T1000 (cell line): ENCODE data around the gene CACNA2D3.

Source experiments
- DNase-seq: peaks from one replicate; lab custom pipeline; 2025; ENCODE audit warnings: mixed read lengths; lab: John Stamatoyannopoulos, UW

Gene CACNA2D3

DNA sequence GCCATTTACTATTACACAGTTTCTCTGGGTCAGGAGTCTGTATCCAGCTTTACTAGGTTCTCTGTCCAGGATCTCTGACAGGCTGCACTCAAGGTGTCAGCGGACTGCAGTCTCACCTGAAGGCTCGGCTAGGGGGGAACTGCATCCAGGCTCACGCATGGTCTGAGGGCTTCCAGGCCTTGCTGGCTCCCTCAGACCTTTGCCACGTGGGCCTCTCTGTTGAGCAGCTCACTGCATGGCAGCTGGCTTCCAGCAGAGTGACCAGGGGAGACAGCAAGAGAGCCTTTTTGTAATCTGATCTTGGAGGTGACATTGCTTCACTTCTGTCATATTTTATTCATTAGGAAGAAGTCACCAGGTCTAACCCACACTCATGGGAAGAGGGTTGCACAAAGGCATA is 152.3 kb downstream of the CACNA2D3 start:
- DNase-seq: no peak

DNA sequence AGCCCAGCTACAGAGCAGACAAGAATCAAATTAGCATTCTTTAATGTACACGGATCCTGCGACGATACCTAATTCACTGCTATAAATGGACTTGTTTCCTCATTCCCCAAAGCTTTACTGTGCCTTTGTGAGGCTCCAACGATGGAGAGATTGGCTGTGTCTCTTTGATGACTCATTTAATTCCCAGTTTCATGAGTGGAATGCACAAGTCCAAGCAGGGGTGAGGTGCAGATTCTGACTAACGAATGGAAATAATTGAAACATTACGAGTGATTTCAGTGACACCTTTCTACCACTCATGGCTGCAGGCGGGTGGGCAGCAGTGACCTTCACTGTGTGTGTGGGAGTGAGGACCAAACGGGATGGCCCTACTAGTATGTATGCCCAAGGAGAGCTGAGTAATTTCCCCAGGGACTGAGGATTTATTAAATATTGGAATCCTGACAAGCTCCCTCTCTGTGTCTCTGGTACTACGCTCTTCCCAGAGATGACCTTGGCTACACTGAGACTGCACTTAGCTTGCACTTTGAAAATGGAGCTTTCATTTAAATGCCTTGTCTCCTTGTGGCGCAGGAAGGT is 156.7 kb downstream of the CACNA2D3 start:
- DNase-seq: no peak

DNA sequence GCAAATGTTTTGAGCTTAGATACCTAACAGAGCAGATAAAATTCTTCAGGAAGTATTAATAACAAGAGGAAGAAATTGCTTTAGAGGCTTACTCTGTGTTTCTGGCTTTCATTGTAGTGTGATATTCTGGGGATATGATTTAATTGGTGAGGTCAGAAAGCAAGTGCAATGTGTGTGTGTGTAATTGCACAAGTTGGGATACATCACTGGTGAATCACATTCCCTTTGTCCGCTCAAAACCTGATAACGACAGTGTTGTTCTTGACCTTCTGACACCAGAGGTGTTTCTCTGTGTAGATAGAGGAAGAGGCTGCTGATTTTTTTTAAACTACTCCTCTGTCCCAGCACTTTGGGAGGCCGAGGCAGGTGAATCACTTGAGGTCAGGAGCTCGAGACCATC is 161.1 kb downstream of the CACNA2D3 start:
- DNase-seq: no peak

DNA sequence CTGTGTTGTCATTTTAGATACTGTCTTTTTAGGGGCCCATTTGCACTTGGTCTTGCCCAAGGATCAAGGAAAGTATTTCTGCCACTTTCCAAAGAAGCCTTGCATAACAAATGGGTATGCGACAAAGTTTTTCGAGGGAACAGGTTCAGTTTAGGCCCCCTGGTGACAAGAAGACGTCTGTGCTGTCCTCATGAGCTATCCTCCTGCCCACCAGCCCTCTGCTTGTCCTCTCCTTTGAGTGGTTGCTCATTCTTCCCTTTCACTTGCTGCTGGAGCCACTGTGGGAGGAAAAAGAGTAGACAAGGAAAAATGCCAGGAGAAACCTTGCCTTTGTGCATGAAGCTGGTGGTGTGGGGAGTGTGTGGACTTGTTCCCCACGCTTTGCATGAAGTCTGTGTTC is 171.9 kb downstream of the CACNA2D3 start:
- no peak for DNase-seq

DNA sequence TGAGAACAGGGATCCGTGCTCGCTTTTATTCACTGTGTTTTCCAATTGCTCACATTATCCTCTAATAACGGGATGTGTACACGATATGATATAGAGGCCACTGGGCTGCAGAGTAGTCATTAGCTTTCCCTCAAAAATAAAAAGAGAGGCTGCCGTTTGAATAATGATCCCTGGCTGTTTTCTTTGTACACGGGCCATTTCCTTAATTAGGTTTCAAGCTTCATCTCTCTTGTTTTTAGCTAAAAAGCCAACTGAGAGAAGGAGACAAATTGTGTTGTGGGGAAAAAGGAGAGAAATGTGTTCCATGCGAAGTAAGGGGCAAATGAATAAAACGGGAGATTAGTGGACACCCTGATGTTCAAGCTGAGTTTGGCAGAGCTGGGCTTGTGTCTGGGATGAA is 174.2 kb downstream of the CACNA2D3 start:
- no peak for DNase-seq

DNA sequence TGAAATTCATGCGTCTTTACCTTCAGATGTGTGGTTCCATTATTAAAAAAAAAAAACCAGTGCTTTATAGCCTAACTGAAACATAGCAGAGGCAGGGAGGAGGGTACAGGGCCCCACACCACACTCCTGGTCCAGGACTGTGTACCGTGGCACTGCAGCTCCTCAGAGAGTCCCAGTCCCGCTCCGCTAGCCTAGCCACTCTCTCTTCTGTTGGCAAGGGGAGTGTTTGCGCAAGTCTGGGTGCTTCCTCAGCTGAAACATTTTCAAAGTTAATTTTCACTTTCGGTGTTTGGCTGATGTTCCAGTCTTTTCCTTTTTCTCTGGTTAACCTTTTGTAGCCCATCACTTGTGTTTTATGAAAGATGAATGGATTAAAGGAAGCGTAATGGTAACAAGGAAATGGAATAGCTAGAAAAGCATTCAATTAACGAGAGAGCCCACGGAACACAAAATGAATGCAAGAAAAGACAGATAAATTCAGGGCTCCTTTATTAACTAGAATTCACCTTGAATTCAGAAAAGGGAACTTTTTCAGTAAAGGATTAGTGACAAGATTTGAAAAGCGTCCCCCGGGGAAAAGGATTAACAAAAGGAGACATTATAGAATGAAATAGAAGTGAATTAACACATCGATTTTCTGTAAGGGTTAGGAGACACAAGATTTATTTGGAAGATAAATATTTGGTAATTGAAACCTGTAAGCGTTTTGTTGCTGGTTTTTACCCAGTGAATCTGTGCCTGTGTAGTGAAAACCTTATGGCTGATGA is 177.0 kb downstream of the CACNA2D3 start:
- no peak for DNase-seq

DNA sequence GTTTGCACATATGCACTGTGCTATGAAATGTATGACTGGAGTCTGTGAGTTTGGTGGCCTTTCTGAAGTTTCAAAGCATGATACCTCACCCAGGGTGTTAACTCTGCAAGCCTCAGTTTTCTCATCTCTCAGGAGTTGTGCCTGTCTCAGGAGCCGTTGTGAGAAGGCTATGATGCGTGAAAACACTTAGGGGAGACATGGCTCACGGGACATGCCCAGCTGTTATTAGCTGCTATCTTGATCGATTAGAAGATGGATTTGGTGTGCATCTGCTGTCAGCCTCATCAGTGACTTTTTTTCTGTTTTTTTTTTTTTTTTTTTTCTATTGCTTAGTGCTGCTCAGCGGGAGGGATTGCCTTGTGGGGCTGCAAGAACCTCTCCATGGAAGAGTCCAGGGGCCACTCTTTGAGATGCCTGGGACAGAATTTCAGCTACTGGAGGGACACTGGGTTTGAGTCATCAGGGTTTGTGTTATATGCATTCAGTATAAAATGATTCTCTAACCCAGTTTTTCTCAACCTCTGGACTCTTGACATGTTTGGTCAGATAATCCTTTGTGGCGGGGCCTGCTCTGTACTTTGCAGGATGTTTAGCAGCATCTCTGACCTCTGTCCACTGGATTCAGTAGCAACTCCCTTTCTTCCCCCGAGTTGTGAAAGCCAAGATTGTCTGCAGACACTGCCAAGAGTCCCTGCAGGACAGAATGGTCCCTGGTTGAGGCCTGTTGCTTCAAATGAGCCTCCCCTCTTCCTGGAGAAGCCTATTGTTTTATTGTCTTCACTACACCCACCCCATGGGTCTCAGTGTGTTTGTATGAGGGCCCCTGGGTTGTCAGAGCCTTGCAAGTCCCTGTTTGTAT is 181.4 kb downstream of the CACNA2D3 start:
- no peak for DNase-seq

DNA sequence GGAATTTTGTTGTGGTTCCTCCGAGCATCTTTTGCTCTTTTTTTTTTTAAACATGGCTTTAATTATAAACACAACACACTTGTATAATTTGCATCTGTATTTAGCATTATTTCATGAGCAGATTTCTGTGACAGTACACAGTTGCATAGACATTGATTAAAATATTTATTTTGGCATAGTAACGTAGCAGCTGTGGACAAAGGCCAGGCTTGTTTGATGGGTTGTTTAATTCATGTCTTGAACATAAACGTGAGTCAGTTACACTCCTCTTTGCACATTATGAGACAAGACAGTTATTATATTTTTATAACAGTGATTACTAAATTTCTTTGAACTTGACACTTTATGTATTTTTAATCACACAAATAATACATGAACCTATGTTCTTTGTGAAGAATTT is 182.5 kb downstream of the CACNA2D3 start:
- no peak for DNase-seq

DNA sequence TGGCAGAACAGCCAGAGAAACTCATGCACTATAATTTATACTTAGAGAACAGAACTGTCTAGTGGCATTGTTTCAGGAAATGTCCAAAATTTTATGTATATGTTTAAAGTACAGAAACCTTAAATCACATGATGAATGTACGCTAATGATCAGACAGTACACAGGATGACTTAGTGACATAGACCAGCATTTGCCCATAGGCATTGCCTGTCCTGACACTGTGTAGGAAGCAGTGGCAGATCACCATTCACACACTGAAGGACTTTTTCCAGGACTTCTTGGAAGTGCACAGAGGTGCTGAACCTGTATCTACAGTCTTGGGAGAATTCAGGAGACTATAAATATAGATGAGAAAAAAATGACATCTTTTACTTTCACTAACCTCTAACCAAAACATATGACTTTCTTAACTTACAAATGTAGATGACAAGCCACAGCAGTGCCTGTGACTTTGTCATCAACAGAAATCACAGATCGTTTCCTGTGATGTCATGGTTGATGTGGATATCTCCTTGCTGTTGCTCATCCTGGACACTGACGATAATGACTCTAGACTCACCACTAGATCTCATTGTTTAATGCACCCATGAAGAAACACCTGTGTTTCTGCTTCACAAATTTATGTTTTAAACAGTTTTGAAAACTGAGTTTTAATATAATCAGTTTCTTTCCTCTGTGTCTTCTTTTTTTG is 183.2 kb downstream of the CACNA2D3 start:
- DNase-seq: no peak

DNA sequence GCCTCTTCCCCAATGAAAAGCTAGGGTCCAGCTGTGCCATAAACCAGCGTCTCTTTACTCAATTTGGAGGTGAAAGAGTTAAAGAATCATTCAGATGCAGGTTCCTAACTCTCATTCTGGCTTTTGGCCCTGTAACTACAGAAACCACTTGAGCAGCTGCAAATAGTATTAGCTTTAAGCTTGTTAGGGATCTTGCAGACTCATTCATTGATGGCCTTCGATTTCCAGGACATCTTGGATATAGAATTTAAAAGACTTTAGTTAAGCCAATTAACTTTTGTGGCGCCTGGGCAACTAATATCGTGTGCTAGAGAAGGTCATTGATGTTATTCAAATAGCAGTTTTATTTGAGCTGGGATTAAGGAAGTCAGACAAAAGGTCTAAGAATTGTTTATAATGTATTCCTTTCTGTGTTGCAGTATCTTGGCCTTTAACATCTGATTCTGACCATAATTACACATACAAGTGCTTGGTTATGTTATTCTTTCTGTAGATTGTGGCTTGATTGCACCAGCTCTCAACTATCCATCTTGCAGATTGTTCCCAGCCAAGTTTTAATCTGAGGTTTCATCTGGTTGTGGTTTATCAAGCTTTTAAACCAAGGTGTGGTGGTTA is 185.3 kb downstream of the CACNA2D3 start:
- DNase-seq: no peak

DNA sequence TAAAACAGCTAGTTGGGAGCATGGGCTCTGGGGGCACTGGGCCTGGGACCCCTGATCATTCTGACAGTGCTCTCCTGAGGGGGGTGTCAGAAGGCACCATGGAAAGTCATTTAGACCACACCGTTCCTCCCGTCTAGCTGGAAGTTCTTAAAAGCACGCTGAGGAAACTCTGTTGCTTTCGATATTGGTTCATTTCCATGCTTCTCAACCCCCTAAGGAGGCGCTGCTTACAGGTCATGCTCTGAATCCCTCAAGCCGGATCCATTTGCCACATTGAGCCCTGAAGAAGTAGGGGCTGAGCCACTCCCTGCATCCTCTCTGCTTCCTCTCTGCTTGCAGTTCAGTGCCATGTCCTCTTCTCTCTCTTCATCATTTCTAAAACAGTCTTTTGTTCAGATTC is 187.2 kb downstream of the CACNA2D3 start:
- no peak for DNase-seq

DNA sequence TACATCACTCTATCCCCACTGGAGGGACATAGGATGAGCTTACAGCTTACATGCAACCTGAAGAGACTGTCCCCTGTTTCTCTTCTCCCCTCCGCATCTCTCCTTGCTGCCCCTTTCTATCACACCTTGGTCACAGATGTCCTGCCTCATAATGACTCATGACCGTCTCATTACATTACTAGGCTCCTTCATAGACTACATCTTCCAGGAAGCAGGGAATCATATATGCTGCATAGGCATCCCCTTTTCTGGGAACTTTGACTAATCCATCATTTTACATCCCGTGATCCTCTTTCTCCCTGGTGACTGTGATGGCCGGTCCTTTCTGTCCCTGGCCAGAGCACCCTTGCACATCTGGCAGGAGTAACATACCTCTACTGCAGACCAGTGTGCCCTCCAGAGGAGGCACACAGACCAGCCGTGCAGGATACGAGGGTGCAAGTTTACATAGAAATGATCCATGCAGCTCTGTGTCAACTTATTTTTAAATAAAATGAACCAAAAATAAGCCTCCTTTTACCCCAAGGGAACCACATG is 188.9 kb downstream of the CACNA2D3 start:
- no peak for DNase-seq

DNA sequence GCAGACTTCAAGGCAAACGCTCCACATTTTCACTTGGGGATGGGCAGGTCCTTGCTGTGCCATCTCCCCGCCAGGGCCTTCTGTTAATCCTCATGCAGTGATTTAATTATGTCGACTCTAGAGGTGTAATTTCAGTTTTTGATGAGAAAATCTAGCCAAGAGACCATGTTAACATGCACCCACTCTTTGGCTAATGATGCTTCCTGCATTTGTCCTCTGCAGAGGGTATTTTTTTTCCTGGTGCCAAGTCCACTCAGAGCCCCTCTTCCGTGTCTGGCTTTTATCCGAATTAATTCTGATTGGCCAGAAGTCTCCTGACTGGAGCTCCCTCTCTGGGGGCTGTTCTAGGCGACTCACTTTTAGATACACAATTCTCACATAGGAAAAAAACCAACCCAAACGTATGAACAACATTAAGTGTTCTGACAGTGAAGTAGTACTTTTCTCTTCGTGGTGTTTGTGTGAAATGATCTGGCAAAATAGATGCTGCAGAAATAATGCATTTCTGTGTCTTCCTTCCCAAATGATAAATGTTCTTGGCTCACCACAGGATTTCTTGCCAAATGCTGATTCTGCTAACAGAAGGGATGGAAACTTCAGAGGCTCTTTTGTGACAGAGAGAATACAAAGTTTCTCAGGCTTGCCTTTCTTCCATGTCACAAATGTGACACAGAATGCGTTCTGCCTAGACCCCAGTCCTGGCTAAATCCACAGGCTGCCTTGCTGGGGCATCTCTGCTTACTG is 190.0 kb downstream of the CACNA2D3 start:
- no peak for DNase-seq

DNA sequence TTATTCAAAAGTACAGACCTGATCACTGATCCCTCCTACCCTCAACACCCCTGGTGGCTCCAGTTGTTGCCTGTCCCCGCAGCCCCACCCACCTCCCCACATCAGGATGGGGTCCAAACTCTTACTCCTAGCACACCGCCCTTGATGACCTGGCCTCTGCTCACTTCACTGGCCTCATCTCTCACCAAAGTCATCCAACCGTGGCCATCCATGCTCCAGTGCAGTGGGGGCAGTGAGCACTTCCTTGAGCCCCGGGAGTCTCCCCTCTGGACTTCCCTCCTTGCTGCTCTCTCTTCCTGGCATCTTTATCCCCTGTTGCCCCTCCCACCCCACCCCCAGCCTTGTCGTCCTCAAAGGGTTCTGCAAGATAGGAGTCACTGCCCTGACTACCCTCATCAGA is 191.1 kb downstream of the CACNA2D3 start:
- no peak for DNase-seq

DNA sequence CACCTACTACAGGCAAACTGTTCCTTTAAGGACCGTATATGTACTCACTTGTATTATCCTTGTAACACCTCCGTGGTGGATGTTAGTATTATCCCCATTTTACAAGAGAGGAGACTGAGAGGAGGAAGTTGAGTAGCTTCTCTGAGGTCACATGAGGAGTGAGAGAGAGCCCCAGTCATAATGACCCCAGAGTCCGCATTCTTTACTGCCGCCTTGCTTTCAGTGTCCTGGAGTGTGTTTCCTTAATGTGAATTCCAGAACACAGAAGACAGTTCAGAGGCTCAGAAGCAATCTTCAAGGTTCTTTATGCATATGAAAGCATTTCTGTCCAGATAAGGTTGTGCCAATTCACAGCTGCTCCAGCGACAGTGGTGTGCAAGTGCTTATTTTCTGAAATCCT is 199.2 kb downstream of the CACNA2D3 start:
- no peak for DNase-seq

DNA sequence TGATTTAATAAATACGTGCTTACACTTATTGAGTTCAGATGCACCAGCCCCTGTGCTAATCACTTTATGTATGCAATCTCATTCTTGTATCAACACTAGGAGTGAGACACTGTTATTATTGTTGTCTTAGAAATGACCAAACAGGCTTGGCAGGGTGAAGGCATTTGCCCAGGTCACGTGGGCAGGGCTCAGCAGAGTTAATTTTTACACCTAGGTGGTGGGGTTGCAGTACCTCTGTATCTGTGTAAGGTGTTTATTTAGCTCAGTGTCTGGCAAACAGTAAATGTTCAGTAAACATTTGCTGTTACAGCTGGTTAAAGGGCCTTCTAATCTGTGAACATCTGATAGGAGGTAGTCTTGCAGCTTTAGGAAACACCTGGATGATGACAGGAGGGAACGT is 200.0 kb downstream of the CACNA2D3 start:
- DNase-seq: no peak

DNA sequence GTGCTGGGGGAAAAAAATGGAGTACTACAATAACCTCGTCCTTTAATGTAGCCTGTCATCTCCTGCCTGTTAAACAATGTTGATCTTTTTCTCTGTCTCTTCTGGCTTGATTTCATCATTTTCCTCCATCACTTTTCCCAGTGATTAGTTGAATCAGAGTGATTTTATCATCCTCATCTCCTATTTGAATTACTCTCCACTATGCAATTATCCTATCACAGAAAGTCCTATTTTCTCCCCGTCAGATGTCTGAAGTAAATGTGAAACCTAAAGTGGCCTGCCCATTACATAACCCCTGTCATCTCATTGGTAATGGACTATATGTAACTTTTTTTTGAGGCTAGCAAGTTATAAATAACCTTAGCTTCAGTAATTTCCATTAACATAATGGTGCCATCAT is 201.8 kb downstream of the CACNA2D3 start:
- DNase-seq: no peak

DNA sequence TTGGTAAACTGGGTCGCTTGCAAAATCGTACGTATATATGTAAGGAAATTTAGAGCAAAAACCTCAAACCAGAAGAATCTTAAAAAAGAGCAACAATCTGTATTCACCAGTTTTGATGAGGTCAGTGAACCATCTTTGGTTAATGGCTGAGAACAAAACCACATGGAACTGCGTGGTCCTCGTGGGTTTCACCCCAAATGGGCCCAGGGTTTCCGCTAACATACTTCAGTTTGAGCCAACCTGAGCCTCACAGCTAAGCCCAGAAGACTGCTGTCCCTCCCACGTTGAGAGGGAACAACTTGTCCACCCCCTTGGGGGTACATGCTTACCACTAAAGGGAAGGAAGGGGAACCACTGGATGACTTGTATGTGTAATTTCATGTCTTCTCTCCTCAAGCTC is 204.6 kb downstream of the CACNA2D3 start:
- no peak for DNase-seq

DNA sequence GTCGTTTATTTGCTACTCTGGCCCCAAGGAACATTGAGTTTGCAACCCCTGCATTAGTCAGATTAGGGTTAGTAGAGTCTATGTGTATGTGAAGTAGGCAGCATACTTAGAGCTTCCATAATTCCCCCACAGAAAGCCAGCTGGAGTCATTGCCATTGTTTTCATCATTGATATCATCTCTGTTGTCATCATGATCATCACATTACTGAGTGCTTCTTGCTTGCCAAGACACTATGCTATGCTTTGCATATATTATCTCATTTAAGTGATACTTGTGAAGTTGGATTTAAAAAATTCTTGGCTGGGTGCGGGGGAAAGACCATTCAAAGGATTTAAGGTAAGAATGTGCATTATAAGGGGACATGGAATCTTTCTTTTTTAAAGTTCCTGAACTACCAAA is 209.0 kb downstream of the CACNA2D3 start:
- DNase-seq: no peak

DNA sequence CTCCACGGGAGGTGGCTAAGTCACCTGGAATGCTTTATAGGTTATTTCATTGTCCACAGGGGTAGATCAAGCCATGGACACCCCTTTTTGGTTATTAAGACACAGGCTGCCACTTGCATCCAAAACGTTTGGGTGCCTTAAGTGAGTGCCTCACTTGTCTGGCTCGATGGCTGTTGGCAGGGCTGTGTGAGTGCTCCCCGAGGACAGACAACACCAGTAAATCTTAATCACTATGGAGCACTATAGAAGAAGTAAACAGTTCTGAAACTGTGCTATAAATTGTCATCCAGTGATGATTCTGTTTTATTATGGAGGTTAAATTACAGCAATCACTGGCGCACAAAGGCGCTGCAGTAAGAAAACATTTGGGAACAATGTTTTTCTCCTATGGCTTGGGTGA is 215.5 kb downstream of the CACNA2D3 start:
- DNase-seq: no peak

DNA sequence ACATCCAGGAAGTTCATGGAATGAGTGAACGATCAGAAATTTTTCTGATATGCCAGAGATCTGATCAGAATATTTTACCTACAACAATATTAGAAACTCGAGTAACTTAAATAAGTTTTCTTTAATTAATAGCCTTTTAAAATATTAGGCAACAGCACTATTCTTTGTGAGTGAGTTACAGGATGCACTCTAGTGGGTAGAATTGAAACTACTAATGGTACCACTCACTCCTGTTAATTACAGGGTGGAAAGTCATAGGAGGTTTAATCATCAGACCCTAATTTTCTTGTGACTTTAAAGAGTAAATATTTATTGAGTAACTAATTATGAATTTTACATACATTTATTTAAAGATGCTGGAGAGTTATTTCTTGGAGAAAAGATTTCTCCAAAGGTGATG is 217.3 kb downstream of the CACNA2D3 start:
- no peak for DNase-seq
